GM12892 (cell line): ENCODE results near the gene PABPN1.

ENCODE experiments used
- POLR2A ChIP-seq: IDR thresholded peaks from 2 replicates; pipeline ENCODE4 v1.6.1; 2011; ENCODE audit warnings: low read depth, low read length, control low read depth
- POLR2AphosphoS5 ChIP-seq: IDR thresholded peaks from 2 replicates; pipeline ENCODE4 v1.6.1; 2011; ENCODE audit warnings: low read depth, low read length, control low read depth

DNA sequence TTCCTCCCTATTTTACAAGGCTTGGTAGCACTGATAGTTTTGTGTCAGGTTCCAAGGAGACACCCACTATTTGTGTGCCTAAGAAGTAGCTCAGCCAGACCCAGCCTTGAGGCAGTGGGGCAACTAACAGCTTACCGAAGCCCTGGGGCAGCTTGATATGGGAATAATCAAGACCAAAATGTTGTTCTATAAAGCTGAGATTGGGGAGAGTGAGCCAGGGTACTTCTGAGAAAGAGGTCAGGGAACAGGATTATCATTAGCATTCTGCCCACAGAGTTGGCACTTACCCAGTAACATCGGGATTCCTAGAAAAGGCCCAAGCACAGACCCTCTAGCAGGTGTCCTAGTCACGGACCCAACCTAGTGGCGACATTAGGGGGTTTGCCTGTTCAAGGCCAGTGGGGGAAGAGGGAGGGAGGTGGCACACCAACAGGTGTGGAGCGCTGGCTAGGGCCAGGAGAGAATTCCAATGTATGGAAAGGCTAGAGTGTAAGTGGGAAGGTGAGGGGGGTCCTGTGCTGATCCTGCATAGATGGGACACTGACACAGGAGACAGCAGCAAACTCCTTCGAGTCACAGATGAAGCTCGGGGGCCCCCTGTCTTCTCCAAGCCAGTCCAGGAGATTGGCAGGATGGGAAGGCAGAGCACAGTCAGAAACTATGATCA, 23.5 kb upstream of the PABPN1 start:
- TF ChIP-seq POLR2A (no peak), POLR2AphosphoS5 (no peak)
